ENCODE data around the gene CALN1.

The CALN1 gene

DNA sequence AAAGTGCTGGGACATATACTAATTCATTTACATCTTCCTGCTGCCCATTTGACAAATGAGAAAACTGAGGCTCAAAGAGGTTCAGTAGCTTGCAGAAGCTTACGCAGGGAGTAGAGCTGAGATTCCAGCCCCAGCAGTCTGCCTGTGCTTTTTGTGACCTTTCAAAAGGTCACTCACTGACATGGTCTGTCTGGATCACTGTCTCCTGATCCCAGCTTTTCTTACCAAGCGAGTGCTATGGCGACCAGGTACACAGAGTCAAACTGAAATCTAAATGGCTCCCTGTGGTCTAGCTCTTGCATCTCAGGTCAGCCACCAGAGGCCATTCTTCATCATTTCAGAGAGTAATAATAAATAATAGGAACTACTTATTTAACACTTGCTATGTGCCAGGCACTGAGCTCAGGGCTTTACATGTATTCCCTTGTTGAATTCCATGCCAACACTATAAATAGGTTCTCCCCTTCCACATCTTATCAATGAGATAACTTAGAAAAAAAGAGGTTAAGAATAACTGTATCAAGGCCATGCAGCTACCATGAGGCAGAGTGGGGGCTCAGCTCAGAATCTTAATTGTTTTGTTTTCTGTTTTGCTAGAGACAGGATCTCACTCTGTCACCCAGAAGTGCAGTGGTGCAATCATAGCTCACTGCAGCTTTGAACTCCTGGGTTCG is 381.0 kb downstream of the CALN1 start:
- no peak for DNase-seq

DNA sequence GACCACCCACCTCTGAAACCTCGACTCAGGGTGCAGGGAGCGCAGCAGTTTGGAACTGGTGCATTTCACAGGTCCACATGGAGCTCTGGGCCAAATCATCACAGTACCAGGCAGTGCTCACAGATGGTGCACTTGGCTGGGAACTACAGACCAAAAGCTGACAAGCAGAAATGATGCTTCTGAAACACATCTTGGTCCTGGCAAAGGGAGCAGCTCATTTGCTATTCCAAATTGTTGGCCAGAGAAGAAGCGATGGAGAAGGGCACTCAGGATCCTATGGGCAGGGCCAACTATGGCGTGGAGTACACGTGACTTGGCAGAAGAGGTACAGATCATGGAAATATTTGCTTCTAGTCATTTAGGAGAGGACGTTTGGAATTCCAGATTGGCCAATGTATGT is 383.9 kb downstream of the CALN1 start:
- DNase-seq = no peak

DNA sequence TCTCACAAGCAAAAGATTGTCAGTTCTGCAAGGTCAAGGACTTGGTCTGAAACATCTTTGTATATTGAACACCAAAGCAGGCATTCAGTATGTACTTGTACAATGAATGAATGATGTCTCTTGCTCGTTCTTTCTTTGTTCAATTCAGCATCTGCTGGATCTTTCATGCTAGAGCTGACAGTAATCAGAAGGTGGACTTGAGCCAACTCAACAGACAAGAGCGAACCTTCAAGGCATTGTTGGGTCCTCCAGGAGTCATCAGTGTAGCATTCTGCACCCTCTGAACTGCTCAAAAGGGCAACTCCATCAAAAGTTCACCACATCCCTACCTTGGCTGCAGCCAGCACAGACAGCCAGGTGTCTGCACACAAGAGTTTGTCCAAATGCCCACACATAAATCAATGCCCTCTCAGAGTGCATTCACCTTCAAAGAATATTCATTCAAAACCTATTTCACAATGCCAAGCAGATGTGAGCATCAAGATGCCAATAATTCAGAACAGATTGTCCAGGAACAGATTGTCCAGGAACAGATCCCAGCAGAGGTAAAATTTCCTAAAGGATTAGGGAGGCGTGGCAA is 386.7 kb downstream of the CALN1 start:
- no peak for DNase-seq

DNA sequence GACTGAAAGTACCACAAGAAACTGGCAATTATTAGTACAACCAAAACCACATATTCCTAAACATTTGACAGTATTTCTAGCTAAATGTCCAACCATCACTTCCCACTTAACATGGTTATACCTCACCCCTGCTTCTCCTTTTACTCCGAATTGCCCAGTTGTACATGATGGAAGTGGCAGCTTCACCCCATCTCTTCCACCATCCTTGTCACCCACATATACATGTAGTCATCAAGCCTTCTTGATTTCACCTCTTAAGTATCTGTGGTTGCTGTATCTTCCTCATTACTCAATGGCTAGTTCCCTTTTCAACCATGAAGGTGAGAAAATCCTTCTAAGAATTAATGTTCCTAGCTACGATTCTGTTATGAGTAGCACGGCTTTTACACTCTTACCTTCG is 388.2 kb downstream of the CALN1 start:
- no peak for DNase-seq

DNA sequence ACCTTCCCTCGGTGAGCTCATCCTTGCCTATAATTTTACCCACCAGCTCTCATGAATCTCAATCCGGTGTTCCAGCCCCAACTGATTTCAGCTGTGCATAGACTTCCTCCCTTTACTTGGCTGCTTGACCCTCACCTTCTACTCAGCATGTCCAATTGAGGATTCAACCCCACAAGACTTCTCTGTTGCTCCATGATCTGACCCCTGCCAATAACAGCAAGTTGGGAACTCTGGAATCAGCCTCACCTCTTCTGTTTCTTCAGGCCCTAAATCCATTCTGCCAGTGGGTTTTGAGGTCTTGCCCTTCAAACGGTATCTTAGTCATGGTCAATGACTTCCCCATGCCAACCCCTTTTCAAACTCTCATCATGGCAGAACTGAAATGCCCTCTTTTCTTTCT is 390.4 kb downstream of the CALN1 start:
- no peak for DNase-seq

DNA sequence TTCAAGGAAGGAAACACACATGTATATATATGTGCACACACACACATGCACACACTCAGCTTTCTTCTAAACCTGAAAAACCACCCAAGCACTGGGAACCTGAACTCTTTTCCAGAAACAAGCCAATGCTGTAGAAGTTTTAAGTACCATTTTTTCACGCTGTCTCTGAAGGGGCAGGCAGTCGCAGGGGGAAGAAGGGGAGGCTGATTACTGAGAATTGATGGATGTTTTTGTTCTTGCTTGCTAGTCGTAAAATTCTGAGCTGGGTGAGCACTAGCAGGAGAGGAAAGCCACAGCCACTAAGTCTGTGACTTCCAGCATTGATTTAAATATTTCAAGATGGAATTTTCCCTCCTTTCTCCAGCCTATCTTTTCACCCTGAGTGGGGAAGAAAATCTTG is 391.8 kb downstream of the CALN1 start:
- DNase-seq = no peak

DNA sequence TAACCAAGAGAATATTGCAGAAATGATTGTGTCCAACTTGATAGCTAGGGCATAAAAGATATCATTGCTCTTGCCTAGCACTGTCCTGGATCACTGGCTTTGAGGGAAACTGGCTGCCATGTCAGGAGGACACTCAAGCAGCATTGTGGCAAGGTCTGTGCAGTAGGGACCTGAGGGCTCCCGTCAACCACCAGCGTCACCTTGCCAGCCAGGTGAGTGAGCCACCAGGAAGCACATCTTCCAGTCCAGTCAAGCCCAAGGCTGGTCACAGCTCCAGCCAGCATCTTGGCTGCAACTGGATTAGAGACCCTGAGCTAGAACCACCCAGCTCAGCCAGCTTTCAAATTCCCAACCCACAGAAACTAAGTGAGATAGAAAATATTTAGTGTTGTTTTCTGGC is 392.7 kb downstream of the CALN1 start:
- no peak for DNase-seq

DNA sequence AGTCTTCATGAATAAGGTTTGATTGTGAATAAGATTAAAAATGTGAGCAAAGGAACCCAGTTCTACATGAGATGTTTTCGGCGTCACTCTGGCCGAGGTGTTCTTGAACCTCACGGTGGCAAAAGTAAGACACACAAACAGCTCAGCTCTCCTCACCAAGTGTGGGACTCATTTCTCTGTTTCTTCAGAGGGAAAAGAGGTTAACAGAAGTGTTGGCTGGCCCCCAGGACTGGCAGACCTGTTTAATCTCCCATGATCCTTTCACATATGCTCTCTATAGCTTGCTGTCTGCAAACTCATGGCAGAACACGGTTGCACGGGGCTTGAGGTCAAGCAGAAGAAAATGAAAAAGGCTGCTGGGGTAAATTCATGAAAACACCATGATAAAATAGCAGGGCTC is 394.4 kb downstream of the CALN1 start:
- no peak for DNase-seq

DNA sequence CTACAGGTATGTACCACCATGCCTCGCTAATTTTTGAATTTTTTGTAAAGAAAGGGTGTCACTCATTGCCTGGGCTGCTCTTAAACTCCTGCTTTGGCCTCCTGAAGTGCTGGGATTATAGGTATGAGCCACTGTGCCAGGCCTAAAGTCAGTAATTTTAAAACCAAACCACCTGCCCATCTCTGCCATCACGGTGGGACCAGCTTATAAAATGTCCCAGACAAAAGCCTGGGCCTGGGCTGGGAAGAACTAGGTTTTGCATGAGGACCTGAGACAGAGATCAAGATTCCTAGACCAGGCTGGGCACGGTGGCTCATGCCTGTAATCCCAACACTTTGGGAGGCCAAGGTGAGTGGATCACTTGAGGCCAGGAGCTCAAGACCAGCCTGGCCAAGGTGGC is 395.6 kb downstream of the CALN1 start:
- DNase-seq = no peak

DNA sequence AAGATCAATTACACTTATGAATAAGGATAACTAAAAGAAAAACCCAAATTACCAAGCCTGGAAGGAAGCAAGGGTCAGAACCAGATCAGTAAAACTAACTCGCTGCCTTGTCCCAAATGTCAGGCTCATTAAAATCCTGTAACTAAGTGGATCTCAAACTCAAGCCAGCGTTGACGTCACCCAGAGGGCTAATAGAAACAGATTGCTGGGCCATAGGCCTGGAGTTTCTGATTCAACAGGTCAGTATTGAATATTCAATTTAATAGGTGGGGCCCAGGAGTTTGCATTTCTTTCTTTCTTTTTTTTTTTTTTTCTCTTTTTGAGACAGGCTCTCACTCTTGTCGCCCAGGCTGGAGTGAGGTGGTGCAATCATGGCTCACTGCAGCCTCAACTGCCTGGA is 397.0 kb downstream of the CALN1 start:
- no peak for DNase-seq

DNA sequence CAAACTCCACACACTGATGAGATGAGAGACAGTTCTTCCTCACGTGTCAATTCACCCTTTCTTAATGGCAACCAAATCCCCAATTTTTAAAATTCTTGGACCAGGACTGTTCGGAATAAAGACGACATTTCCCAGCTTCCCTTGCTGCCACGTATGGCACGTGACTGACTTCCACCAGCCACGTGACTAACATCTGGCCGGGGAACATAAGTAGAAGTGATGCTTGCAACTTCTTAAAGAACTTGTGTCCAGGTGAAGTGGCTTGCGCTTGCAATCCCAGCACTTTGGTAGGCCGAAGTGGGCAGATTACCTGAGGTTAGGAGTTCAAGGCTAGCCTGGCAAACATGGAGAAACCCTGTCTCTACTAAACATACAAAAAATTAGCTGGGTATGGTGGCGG is 405.1 kb downstream of the CALN1 start:
- DNase-seq = no peak

DNA sequence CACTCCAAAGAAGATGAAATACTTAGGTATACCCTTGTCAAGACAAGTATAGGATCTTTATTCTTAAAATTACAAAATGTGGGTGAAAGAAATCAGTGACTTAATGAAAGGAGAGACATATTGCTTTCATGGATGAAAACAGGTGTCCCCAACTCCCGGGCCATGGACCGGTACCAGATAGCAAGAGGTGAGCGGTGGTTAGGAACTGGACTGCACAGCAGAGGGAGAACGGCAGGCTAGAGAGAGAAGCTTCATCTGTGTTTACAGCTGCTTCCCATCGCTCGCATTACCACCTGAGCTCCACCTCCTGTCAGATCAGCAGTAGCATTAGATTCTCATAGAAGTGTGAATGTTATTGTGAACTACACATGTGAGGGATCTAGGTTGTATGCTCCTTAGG is 408.9 kb downstream of the CALN1 start:
- no peak for DNase-seq

DNA sequence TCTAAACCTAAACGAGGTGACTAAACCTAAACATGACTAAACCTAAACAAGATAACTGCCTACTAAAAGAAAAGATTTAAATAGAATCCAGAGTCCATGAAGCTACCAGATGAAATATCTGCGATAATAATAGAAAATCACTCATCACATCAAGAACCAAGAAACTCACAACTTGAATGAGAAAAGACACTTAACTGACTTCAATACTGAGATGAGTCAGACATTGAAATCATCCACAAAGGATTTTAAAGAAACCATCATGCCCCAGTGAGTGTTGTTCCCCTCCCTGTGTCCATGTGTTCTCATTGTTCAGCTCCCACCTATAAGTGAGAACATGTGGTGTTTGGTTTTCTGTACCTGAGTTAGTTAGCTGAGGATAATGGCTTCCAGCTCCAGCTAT is 416.0 kb downstream of the CALN1 start:
- DNase-seq = no peak

DNA sequence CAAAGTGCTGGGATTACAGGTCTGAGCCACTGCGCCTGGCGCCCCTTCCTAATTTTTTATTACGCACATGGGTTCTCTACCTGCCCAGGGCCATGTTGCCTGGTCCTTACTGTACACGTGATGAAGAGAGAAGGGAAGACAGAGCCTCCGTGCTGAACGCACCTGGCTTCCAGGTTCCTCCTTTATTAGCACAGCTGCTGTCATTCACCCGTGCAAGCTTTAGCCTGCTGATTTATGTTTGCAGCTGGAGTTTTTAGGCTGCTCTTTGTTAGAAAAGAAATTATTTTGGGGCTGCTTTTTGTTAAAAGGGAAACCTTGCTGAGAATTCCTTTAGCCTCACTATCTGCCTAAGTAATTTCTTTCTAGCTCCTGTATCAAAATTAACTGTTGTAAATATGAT is 417.0 kb downstream of the CALN1 start:
- DNase-seq = no peak

DNA sequence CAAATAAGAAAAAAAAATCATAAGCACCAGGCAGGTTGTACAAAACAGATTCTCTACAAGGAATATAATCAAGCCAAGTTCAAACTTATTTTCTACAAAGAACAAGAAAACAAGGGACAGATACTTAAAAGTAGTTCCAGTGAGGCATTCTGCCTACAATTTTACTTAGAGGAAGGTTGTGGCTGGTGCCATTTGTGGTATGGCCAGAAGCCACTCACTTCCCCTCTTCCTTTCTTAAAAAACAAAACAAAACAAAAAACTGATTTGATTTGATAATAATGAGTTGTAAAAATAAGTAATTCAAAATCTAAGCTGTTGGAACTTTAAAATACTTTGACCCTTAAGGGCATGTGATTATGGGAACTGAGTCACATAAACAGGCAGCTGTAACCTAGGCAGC is 420.6 kb downstream of the CALN1 start:
- no peak for DNase-seq

DNA sequence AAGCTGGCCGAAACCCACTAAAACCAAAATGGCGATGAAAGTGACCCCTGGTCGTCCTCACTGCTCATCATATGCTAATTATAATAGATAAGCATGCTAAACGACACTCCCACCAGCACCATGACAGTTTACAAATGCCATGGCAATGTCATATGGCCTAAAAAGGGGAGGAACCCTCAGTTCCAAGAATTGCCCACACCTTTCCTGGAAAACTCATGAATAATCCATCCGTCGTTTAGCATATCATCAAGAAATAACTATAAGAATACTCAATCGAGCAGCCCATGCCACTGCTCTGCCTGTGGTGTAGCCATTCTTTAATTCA is 422.0 kb downstream of the CALN1 start:
- no peak for DNase-seq

DNA sequence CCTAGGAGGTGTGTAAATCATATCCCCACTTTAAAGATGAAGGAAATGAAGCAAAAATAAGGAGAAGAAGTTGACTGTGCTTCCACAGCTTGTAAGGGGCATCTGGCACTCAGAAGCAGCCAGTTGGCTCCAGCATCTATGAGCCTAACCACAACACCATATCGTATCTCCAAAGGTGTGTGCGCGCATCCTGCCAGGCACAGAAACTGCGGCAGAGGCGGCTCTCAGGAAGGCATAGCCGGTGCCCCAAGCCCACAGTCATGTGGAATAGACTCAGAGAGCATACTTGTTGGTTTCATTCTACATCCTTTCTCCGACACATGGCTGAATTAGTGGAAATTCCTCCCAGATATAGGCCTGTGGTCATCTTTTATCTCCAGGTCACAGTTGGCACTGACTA is 423.9 kb downstream of the CALN1 start:
- DNase-seq = no peak

DNA sequence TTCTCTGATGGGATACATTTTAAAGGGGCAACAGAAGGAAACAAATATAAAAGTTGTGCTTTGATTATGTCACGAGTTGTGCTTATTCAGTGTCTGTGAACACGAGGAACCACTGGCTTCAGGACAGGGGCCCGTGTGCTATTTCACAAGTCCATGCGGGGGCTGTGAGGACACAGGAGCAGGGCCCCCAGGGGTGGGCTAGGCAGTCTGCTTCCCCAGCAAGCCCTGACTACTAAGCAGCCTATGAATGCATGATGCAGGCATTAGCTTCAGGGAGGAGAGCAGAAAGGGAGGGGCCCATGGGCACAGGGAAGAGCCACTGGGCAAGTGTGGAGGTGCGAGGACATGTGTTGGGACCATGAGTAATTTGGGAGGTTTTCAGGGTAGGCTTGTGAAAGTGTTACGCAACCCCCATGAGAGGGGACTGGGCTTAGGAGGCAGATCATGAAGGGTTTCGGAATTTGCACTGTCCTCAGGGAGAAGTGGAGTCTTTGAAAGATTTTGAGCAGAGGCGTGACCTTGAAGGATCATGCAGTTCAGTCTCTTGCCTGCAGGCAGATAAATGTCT is 424.9 kb downstream of the CALN1 start:
- no peak for DNase-seq

DNA sequence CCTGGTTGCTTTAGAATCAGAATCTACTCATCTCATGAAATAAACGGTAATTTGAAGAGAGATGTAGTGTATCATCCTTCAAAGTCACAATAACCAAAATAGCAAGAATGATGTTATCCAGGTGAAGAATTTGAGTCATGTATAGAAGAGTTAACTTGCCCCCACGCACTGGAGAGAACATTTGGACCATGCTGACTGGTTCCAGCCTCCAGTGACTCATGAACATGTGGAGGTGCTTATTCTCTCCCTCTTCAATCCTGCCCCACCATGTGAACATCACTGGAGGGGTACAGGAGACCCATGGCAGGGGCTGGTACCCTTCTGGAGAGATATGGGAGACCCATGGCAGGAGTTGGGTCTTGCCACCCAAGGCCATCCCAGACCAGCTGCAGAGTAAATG is 427.8 kb downstream of the CALN1 start:
- DNase-seq = no peak

DNA sequence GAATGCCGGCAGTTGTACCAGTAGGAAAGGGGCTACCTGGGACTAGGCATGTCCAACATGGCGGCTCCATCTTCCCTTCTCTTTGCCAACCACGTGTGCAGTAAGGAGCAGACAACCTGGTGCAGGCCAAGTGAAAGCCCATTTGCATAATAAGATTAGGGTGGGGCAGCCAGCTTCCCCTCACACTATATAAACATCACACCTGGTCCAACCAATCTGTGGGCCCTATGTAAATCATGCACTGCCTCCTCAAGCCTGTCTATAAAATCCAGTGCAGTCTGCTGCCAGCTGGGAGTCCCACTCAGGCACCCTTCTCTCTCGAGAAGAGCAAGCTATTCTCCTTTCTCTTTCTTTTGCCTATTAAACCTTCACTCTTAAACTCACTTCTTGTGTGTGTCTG is 429.3 kb downstream of the CALN1 start:
- DNase-seq = no peak

DNA sequence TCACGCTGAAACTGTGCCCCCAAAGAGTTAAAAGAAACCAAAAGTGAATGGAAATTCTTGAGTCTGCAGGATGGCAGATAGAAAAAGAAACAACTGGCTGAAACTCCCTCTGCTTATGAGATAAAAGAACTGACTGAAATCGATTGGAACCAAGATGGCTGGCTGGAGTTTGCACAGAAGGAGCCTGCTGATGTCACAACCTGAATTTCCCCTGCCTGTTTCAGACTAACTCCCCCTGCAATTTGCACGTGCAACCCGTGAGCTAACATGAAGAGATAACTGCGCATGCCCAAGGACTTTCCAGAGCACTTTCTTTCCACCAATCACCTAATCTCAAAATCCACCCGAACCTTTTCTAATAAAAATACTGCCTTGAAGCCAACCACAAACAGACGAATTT is 435.5 kb downstream of the CALN1 start:
- no peak for DNase-seq

DNA sequence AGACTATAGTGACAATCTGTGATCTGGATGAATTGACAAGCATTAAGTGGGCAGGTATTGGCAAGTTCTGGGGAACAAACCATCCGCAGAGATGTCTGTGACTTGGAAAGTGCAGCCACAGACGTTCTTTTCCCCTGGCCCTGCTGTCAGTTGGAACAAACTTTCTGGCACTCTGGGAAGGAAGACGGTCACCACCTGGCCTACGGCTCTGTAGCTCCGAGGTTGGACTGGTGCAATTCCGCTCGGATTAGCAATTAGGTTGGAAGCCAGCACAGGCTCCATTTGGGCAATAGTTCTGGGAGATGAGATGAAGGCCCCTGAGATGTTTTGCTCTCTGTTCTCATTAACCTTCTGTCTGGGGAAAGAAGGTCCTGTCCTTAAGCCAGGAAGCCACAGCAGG is 437.5 kb downstream of the CALN1 start:
- no peak for DNase-seq

DNA sequence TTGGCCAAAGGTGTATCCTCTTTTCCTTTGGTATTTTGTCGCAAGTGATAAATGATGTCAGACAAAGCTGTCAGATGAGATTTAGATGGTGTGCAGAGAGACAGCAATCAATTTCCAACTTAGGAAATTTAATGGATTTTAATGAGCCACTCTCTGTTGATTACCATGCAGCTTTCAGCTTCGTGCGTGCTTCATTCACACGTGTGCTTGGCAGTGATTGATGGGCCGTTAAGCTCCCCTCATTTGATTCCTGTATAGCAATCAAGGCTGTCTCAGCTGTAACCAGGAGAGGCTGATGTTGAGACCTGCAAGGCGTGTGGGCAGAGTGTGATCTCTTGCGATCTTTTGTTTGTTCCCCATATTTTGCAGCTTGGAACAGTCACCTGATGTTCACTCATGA is 439.6 kb downstream of the CALN1 start:
- no peak for DNase-seq

DNA sequence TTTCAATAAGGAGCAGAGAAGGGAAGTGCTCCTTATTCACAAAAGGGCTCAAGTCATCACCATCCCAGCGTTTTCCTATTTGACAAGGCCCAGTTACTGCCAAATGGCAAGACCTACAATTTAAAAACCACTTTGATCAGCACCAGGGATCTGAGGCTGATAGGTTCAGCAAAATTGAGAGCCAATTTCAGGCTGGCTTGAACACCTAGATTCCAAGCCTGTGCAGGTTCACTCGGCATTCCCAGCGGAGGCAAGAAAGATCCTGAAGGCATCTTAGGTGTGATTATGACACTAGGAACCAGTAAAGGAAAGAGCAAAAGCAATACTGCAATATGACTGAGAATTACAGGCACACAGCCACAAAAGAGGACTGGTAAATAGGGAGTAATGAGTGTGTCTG is 441.4 kb downstream of the CALN1 start:
- no peak for DNase-seq

DNA sequence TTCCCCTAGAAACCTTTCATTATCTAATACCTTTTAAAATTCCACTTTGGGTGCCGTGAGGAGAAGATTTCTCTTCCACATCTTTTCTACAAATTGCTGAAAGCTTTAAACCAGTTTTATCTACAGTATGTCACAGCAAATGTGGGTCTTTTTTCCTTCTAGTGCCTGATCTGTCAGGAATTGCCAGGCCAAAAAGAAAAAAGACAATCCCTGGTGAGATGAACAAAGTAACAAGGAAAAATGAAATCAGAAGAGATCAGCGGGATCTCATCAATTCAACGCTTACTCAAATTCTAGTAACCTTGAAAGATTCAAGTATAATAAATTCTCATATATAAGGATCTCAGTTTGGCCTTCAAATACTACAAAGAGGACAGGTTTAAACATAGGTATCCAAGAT is 449.5 kb downstream of the CALN1 start:
- no peak for DNase-seq

Data from activated CD4-positive, alpha-beta T cell treated with anti-CD3 and anti-CD28 coated beads, Interleukin-2, amount 50 U/mL, for 16 hours (primary cell).